ENCODE measurements around the gene FAM180B. TPM values are rescaled to one million over a fixed set of nuclear protein-coding genes. Genes with fewer than 3 reads are reported as not detected.

FAM180B gene
- total and polyA plus RNA-seq, 2 experiments from 2014 or later = not detected

DNA sequence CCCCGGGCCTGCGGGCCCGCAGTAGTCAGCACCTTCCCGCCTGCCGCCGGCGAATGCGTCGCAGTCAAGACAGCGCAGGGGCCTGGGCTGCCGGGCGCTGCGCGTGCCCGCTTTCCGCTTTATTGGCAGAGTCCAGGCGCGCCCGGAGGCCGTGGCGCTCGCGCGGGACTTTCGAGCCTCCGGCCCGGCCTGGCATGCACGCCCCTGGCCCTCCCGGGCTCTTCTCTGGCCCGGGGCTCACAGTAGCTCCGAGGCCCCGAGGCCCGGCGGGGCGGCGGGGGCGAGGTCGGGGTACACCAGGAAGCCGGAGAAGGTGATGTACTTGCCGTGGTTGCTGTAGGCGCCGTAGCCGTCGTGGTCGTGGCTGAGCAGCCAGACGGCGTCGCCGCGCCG is 3.1 kb downstream of the FAM180B start (continued):
- TF ChIP-seq, protein P1, sequence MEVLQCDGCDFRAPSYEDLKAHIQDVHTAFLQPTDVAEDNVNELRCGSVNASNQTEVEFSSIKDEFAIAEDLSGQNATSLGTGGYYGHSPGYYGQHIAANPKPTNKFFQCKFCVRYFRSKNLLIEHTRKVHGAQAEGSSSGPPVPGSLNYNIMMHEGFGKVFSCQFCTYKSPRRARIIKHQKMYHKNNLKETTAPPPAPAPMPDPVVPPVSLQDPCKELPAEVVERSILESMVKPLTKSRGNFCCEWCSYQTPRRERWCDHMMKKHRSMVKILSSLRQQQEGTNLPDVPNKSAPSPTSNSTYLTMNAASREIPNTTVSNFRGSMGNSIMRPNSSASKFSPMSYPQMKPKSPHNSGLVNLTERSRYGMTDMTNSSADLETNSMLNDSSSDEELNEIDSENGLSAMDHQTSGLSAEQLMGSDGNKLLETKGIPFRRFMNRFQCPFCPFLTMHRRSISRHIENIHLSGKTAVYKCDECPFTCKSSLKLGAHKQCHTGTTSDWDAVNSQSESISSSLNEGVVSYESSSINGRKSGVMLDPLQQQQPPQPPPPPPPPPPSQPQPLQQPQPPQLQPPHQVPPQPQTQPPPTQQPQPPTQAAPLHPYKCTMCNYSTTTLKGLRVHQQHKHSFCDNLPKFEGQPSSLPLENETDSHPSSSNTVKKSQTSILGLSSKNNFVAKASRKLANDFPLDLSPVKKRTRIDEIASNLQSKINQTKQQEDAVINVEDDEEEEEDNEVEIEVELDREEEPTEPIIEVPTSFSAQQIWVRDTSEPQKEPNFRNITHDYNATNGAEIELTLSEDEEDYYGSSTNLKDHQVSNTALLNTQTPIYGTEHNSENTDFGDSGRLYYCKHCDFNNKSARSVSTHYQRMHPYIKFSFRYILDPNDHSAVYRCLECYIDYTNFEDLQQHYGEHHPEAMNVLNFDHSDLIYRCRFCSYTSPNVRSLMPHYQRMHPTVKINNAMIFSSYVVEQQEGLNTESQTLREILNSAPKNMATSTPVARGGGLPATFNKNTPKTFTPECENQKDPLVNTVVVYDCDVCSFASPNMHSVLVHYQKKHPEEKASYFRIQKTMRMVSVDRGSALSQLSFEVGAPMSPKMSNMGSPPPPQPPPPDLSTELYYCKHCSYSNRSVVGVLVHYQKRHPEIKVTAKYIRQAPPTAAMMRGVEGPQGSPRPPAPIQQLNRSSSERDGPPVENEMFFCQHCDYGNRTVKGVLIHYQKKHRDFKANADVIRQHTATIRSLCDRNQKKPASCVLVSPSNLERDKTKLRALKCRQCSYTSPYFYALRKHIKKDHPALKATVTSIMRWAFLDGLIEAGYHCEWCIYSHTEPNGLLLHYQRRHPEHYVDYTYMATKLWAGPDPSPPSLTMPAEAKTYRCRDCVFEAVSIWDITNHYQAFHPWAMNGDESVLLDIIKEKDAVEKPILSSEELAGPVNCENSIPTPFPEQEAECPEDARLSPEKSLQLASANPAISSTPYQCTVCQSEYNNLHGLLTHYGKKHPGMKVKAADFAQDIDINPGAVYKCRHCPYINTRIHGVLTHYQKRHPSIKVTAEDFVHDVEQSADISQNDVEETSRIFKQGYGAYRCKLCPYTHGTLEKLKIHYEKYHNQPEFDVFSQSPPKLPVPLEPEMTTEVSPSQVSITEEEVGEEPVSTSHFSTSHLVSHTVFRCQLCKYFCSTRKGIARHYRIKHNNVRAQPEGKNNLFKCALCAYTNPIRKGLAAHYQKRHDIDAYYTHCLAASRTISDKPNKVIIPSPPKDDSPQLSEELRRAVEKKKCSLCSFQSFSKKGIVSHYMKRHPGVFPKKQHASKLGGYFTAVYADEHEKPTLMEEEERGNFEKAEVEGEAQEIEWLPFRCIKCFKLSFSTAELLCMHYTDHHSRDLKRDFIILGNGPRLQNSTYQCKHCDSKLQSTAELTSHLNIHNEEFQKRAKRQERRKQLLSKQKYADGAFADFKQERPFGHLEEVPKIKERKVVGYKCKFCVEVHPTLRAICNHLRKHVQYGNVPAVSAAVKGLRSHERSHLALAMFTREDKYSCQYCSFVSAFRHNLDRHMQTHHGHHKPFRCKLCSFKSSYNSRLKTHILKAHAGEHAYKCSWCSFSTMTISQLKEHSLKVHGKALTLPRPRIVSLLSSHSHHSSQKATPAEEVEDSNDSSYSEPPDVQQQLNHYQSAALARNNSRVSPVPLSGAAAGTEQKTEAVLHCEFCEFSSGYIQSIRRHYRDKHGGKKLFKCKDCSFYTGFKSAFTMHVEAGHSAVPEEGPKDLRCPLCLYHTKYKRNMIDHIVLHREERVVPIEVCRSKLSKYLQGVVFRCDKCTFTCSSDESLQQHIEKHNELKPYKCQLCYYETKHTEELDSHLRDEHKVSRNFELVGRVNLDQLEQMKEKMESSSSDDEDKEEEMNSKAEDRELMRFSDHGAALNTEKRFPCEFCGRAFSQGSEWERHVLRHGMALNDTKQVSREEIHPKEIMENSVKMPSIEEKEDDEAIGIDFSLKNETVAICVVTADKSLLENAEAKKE (CRISPR knock-in tag; IDR thresholded peaks at IDR 0.05) = no peak
- TF ChIP-seq, protein P2, sequence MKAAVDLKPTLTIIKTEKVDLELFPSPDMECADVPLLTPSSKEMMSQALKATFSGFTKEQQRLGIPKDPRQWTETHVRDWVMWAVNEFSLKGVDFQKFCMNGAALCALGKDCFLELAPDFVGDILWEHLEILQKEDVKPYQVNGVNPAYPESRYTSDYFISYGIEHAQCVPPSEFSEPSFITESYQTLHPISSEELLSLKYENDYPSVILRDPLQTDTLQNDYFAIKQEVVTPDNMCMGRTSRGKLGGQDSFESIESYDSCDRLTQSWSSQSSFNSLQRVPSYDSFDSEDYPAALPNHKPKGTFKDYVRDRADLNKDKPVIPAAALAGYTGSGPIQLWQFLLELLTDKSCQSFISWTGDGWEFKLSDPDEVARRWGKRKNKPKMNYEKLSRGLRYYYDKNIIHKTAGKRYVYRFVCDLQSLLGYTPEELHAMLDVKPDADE (IDR thresholded peaks at IDR 0.05) = no peak

DNA sequence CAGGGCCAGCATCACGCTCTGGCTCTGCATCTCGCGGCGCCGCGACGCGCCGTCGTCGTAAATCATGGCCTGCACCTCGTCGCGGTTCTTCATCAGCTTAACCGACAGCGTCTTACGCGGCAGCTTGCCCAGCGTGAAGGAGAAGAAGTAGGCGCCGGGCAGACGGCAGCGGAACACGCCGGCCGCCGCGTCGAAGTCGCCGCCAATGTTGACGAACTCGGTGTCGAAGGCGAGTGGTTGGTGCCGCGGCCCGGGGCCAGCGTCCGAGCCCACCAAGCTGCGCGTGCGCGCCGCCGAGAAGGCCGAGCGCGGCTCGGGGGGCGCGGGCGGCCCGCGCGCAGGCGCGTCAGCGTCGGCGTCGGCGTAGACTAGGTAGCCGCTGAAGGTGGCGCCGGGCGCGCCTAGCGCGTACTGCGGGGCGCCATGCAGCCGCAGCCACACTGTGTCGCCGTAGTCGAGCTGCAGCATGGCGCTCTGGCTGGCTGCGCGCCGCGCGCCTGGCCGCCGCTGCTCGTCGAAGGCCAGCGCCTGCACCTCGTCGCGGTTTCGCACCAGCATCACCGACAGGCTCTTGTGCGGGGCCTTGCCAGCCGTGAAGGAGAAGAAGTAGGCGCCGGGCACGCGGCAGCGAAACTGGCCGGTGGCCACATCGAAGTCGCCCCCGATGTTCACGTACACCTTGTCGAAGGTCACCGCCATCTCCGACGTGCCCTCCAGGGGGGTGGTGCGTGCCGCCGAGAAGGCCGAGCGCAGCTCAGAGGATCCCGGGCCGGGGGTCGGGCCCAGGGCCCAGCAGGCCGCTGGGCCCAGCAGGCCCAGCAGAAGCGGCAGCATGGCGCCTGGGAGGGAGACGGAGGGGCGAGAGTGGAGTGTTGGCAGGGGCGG is 3.7 kb downstream of the FAM180B start:
- TF ChIP-seq CREB1 (CRISPR knock-in tag; IDR thresholded peaks at IDR 0.05; ENCODE audit: low read depth) (peak; percentile 41), ZNF114 (CRISPR knock-in tag; IDR thresholded peaks at IDR 0.05) (no peak), POLR2AphosphoS5 (IDR thresholded peaks at IDR 0.05; ENCODE audit: low read depth) (peak; percentile 57)
- Histone ChIP-seq H3K4me1 (ENCODE audit: insufficient read depth) (peaks cover 23% of the 10 kb centered on the region), H3K79me2 (replicated peaks; ENCODE audit: insufficient read depth) (no peaks in the 10 kb centered on the region), H3K4me2 (peak overlapping the region; percentile 77), H3K27ac (ENCODE audit: low read depth) (no peak overlapping the region), H3K9me2 (ENCODE audit: insufficient read depth) (0 out of 2 replicates have a peak, but pooled peaks cover 6% of the 10 kb centered on the region), H3K36me3 (ENCODE audit: insufficient read depth) (no peaks in the 10 kb centered on the region), H2AFZ (peak overlapping the region; percentile 94; the same call in 1 of the 2 replicates), H3F3A (replicated peaks; ENCODE audit: low read depth) (no peaks in the 10 kb centered on the region), H3K27me3 (ENCODE audit: insufficient read depth) (peaks cover 60% of the 10 kb centered on the region), H3K4me3 (peak overlapping the region; percentile 53), H4K20me1 (replicated peaks; ENCODE audit: insufficient read depth) (peaks cover 5% of the 10 kb centered on the region; the same call in 1 of the 2 replicates)
- Mint-ChIP-seq H3K27ac (no peak overlapping the region), H3K27me3 (ENCODE audit: insufficient read depth, low read depth, poor library complexity) (peaks cover 55% of the 10 kb centered on the region), H3K36me3 (ENCODE audit: low read depth) (peaks cover 2% of the 10 kb centered on the region; the same call in 2 of the 3 replicates), H3K4me3 (peak overlapping the region; percentile 59; the same call in 2 of the 3 replicates), H3K4me1 (peaks cover 21% of the 10 kb centered on the region), H3K9me3 (no peaks in the 10 kb centered on the region)
- ATAC-seq (peak; percentile 65), DNase-seq (ENCODE audit: low spot score) (peak; percentile 89)
